Adipose tissue (tissue), 3 donors: ENCODE data around the gene ZNF281. TPM values are rescaled to one million over a fixed set of nuclear protein-coding genes. Genes with fewer than 3 reads are reported as not detected.
"Not testable (repeated sequence)": the region's sequence is repeated elsewhere in the genome, so short reads cannot be mapped to it uniquely, and the experiment has no call there.

ENCODE experiments used
- H3K27ac ChIP-seq: one replicate; pipeline ENCODE4 v1.5.1; 2013; ENCODE audit warnings: low read depth, low read length
- WGBS, 3 donors: extraction: QIAGEN DNeasy Blood & Tissue Kit; methylation state at CpG; one replicate each; pipeline ENCODE4 v1.1.7; 2013; 5-methylcytosine and 5-hydroxymethylcytosine counted together
- polyA plus RNA-seq, 3 donors: library from polyadenylated mRNA; stranded (reverse); fragments of 200-250 nt; gene quantifications; one replicate each; pipeline ENCODE4 v1.2.3, GENCODE V29; 2013
- donor health status: healthy with polysubstance abuse.
- donor health status: Bipolar disorder and iron deficiency.
- donor health status: healthy.

Gene ZNF281
- polyA plus RNA-seq, 3 donors = 1.8 to 5.3 (median 2.7) TPM

DNA sequence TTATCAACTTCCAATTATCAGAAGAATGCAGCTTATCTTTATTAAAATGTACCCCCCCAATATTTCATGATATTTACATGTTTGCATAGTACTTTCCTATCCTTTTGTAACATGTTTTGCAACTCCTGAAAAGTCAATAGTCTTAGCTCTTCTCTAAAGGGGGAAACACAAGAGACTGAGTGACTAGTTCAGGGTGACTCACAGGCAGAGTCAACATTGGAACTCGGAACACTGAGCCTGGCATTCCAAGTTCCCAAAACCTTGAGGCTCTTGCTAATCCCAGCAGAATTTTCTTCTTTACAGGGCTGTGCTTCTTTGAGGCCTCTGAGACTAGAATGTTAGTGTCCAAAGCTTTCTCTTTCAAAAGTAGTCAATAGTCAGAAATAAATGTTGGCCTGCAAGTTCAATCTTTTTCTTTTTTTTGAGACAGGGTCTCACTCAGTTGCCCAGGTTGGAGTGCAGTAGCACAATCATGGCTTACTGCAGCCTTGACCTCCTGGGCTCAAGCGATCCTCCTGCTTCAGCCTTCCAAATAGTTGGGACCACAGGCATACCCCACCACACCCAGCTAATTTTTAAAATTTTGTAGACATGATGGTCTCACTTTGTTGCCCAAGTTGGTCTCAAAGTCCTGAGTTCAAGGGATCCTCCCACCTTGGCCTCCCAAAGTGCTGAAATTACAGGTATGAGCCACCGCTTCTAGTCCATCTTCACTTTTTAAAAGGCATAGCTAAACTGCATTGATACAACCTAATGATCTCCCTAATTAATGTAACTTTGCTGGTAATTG lies 37.5 kb downstream of the ZNF281 start:
- 71 to 90% (median 89%) methylated on average over 3 of the region's 3 CpGs for WGBS, 3 donors

DNA sequence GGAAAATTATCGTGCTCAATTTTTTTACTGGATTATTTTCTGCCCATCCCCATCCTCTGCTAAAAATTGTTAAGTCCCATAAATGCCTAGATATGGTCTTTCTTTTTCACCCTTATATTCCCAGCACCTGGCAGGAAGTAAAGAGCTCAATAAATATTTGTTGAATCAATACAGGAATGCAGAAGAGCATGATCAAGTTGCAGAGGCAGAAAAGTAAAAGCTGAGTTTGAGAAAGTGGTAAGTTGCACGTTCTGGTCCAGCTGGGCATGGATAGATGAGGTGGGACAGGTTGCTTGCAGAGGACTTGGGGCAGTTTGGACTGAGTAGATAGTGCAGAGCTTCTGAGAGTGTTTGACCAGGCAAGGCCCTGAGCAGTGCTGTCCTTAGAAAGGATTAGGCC lies 40.1 kb downstream of the ZNF281 start:
- 40 to 87% (median 86%) methylated on average over 2 of the region's 2 CpGs for WGBS, 3 donors
- H3K27ac ChIP-seq = no peak overlapping the region

More for the DNA sequence above, 37.5 kb downstream of the ZNF281 start:
- H3K27ac ChIP-seq = no peak overlapping the region

DNA sequence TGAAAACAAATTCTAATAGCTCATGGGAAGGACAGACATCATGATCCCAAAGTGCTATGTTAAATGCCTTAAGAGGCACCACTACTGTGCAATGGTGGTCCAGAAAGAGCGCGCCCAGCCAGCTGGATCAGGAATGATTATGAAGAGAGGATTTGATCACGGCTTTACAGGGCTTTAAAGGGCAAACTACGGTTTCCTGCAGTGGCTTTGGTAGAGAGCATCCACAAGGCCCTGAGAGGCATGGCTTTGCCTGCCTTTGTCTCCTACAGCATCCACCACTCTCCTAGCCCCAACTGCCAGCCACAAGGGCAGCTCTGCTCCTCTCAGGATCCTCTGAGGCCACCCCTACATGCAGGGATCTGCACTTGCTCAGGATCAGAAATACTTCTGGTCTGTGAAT lies 40.7 kb downstream of the ZNF281 start:
- WGBS, 3 donors = 90 to 93% (median 92%) methylated on average over 4 of the region's 4 CpGs
- H3K27ac ChIP-seq = no peak overlapping the region

DNA sequence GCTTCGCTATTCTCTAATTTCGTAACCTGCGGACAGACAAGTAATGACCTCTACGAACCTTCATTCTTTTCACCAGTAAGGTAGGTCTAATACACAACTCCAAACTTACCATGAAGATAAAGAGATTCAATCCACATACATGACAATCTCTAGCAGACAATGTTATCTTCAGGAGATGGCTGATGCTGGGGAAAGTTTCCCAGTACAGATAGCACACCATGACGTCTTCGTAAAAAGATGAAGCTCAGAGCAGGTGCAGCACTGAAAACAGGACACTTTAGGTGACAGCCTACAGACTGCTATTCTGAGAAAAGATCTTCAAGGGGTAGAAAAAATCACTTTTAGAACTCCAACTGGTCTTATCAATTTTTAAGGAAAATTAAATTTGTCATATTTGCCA lies 41.3 kb downstream of the ZNF281 start:
- 61 to 94% (median 74%) methylated on average over 6 of the region's 6 CpGs for WGBS, 3 donors
- no peak overlapping the region for H3K27ac ChIP-seq

DNA sequence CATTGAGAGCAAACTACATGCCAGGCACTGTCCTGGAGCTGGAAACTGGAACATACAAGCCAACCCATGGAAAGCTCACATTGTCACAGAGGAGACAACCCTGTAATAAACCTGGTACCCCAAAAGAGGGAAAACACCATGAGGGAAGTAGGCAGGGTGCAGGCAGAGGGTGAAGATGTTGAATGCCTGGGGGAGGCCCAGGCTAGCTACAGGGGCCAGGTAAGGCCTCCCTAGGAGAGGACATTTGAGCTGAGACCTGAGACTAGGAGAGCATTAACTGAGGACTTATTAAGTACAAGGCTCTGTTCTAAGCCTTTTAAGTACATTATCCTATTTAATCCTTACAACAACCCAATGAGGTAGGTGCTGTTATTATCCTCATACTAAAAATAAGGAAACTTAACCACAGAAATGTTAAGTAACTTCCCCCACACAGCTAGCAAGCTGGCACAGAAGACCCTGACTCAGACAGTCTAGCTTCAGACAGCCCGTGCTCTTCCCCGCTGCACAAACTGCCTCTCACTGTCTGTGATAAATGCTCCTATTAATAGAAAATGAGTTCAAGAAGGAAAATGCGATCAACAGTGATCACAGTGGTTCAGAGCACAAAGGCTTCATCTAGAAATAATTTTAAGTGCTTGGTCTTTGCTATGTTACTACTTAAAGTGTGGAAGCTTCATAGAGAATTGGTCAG lies 41.8 kb downstream of the ZNF281 start:
- no peak overlapping the region for H3K27ac ChIP-seq
- WGBS, 3 donors = 51 to 92% (median 58%) methylated on average over 3 of the region's 3 CpGs

DNA sequence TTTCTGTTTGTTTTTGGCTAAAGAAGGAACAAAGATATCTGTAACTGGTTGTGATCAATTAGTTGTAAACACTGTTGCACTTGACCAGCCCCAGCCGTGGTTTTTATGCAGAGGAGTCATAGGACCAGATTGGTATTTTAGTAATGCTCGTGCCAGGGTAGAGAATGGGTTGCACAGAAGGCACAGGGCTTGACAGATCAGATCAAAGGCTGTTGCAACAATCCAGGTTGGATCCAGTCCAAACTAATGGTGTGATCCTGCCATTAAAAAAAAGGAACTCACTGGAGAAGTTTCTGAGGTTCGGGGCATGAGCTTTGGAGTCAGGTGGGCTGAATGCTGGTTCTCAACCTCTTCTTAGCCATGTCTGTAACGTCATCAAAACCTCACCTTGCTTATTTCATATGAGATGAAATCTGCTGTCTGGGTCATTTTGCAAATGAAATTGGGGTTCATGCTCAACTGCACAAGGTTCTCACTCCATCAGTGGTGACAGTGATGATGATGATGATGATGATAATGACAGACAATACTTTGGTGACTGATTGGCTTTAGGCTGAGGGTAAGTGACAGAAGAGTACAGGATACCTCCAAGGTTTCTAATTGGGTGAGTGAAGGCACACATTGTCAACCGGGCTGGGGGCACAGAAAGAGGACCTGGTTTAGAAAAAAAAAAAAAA lies 43.1 kb downstream of the ZNF281 start:
- WGBS, 3 donors = 59 to 77% (median 66%) methylated on average over 5 of the region's 5 CpGs
- no peak overlapping the region for H3K27ac ChIP-seq

DNA sequence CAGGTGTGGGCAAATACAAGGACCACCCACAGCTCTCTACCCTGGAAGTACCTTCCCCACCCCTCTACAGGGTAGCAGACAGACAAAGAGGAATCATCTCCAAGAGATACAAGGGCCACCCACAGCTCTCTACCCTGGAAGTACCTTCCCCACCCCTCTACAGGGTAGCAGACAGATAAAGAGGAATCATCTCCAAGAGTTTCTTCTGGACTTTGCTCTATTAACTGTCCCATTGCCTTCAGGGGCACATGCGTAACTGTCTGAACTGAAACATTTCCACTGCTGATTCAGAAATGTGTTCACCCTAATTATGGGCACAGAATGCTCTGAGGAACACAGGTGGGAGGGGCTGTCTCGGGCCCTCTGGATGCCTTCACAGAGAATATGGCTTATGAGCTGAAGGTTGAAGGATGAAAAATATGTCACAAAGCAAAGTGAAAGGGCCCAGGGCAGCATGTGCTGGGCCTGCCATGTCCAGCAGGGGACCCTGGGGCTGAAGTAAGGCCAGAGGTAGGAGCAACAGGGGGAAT lies 43.9 kb downstream of the ZNF281 start:
- H3K27ac ChIP-seq = no peak overlapping the region
- 92 to 98% (median 98%) methylated on average over 2 of the region's 2 CpGs for WGBS, 3 donors

DNA sequence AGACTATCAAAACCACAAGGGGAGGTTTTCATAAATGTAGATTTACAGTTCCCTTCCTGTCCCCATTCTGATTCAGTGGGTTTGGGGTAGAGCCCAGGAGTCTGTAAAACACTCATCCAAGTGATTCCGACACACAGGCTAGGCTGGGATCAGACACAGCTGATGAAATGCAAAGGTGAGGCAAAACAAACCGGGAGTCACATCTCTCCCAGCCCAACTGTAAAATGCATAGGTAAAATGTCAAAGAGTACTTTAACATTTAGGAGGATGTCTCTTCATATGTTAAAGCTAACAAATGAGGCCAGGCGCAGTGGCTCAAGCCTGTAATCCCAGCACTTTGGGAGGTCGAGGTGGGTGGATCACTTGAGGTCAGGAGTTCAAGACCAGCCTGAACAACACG lies 45.0 kb downstream of the ZNF281 start:
- WGBS, 3 donors = 70 to 86% (median 78%) methylated on average over 5 of the region's 5 CpGs
- no peak overlapping the region for H3K27ac ChIP-seq

DNA sequence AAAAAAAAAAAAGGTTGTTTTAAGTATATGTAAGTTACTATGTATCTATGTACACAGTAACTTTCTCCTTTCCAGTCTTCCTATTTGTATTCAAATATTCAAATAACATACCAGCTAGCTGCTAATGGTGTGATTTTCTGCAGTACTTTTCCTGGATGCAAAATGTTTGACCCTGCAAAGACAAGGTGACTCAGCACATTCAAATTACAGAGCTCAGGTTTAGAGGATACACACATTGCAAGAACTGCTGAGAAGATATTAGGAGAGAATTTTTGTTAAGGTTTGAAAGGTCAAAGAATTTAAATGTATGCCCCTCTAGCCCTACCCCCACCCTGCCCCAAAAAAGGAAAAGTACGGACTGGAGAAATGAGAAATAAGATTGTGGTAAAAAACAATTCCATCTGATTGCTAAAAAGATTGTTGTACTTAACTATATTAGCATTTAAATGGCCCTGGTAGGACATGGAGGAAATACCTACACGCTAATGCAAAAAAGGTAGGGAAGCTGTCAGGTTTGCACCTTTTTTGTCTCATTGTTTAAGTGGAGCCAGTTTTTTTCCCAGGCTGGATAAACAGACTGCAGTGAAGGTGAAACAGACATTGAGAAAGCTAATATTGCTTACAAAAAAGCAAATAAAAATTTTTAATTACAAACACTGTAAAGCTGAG lies 45.6 kb downstream of the ZNF281 start:
- H3K27ac ChIP-seq = no peak overlapping the region
- 62 to 77% (median 70%) methylated on average over 2 of the region's 2 CpGs for WGBS, 3 donors

DNA sequence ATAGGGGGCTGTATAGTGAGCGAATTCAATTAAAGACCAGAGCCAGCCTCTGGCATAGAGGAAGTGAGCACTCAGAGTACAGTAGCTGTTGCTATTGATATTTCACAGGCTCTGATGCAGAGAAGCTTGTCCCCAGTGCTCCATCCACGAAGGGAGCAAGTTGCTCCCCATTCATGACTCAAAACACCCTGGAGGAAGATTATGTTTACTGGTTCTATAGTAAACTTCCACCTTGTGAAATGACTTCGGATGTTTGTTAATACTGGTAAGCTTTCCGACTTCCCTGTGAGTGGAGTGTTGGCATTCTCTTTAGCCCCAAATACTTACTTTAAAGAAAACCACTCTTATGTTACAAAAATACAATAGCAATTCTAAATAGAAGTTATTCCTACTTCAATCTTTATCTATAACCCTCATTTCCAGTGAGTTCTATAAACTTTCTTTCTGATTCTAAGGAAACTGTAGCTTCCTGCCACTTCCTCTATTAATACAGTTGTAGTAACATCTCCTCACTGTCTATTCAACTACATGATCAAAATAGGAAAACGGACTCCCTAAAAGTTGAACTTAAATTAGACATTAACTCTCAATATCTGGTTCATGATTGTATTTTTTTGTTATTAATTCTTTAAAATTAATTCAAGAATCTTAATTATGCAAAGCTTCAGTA lies 46.4 kb downstream of the ZNF281 start:
- WGBS, 3 donors = 39 to 76% (median 41%) methylated on average over 5 of the region's 5 CpGs
- no peak overlapping the region for H3K27ac ChIP-seq

DNA sequence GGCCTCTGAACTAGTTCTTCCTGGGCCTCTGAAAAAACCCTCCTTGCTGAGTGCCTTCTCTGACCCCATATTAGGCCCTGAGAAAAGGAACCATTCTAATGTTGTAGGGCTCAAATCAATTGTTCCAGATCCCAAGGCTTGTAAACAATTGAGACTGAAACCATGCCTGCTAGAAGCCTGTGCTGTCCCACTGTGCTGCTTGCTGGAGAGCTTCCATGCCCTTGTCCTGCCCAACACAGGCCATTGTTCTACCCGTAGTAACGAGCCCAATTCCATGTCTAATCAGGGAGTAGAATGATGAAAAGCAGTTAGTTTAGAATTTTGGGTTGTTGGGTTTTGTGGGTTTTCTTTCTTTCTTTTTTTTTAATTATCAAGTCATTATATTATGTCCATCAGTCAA lies 47.4 kb downstream of the ZNF281 start:
- H3K27ac ChIP-seq = no peak overlapping the region
- 85 to 88% (median 88%) methylated on average over 2 of the region's 2 CpGs for WGBS, 3 donors

DNA sequence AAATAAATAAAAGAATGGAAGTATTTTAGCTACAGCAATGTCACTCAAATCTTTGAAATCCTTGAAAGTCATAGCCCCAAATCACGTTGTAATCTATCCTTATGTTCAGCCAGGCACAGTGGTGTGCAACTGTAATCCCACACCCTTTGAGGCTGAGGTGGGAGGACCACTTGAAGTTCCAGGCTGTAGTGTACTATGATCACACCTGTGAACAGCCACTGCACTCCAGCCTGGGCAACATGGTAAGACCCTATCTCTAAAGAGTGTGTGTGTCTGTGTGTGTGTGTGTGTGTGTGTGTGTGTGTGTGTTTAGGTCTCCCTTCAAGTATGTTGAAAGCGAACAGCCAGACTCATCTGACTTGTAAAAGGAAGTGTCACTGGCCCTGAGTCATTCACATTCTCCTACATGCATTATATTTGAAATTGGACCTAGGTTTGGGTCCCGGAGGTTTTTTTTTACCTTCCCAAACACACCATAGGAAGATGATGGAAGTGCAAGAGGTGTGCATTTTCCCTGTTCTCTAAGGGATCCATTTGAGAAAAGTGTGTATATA lies 50.1 kb downstream of the ZNF281 start:
- 47 to 74% (median 55%) methylated on average over 3 of the region's 3 CpGs for WGBS, 3 donors
- H3K27ac ChIP-seq = no peak overlapping the region

DNA sequence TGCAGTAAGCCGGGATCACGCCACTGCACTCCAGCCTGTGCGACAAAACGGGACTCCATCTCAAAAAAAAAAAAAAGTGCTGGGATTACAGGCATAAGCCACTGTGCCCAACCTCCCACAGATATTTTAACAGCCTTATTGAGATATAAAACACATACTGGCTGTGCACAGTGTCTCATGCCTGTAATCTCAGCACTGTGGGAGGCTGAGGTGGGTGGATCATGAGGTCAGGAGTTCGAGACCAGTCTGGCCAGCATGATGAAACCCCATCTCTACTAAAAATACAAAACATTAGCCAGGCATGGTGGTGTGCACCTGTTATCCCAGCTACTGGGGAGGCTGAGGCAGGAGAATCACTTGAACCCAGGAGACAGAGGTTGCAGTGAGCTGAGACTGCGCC lies 51.9 kb downstream of the ZNF281 start:
- 76 to 82% (median 81%) methylated on average over 6 of the region's 6 CpGs for WGBS, 3 donors
- H3K27ac ChIP-seq = not testable (repeated sequence)

DNA sequence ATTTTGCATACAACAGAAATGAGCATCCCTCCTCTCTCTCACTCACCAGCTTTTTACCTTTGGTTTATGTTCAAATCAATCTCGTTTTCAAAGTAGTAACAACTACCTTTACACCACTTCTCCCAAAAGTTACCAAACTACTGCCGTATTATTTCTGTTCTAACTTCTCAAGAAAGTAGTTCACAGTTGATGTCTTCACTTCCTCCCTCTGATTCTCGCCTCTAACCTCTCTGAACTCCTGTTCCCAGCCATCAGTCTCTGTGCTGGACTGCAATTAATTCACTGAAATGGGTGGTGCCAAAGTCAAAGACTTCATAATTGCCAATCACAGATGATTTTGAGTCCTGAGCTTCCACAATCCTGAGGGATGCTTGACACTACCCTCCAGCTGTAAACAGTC lies 54.0 kb downstream of the ZNF281 start:
- 63 to 80% (median 64%) methylated on average over 3 of the region's 3 CpGs for WGBS, 3 donors

More for the DNA sequence above, 54.0 kb downstream of the ZNF281 start:
- no peak overlapping the region for H3K27ac ChIP-seq
